ENCODE measurements around the gene CALHM6.

CALHM6 gene

DNA sequence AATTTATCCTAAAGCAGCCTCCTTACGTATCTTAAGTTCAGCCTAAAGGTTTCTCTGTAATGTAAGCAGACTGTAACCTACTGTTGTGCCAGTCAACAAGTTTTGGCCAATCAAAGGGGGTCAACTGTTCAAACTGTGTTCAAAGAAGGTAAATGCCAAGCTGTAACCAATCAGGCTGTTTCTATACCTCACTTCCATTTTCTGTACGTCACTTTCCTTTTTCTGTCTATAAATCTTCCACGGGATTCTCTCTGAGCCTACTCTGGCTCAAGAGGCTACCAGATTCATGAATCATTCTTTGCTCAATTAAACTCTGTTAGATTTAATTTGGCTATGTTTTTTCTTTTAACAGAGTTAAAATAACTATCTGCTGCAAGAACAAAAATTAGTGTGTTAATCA, 5.1 kb upstream of the CALHM6 start:
- H3K9me2 ChIP-seq (replicated peaks; ENCODE audit: insufficient read depth, low read length), result no peaks in the 10 kb centered on the region
- H3K9me3 ChIP-seq (ENCODE audit: insufficient read depth, low read length), result no peaks in the 10 kb centered on the region
- no peak overlapping the region for H3K4me3 ChIP-seq (ENCODE audit: insufficient read depth, low read length, poor library complexity, severe bottlenecking)
- H2AFZ ChIP-seq (ENCODE audit: low read depth, low read length, severe bottlenecking), result no peak overlapping the region
- H3K79me2 ChIP-seq (ENCODE audit: insufficient read depth, low read length), result no peaks in the 10 kb centered on the region
- TF ChIP-seq EZH2phosphoT487 (conservative IDR thresholded peaks at IDR 0.05; ENCODE audit: low read length), result no peak
- TF ChIP-seq, protein P1, sequence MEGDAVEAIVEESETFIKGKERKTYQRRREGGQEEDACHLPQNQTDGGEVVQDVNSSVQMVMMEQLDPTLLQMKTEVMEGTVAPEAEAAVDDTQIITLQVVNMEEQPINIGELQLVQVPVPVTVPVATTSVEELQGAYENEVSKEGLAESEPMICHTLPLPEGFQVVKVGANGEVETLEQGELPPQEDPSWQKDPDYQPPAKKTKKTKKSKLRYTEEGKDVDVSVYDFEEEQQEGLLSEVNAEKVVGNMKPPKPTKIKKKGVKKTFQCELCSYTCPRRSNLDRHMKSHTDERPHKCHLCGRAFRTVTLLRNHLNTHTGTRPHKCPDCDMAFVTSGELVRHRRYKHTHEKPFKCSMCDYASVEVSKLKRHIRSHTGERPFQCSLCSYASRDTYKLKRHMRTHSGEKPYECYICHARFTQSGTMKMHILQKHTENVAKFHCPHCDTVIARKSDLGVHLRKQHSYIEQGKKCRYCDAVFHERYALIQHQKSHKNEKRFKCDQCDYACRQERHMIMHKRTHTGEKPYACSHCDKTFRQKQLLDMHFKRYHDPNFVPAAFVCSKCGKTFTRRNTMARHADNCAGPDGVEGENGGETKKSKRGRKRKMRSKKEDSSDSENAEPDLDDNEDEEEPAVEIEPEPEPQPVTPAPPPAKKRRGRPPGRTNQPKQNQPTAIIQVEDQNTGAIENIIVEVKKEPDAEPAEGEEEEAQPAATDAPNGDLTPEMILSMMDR (IDR thresholded peaks at IDR 0.05; ENCODE audit: insufficient read depth, low read length, poor library complexity, severe bottlenecking), result no peak
- H3K27ac ChIP-seq (ENCODE audit: low read depth, low read length), result no peak overlapping the region
- H4K20me1 ChIP-seq (ENCODE audit: low read depth, low read length), result no peaks in the 10 kb centered on the region
- no peaks in the 10 kb centered on the region for H3K36me3 ChIP-seq (ENCODE audit: low read length)
- no peaks in the 10 kb centered on the region for H3F3A ChIP-seq (ENCODE audit: insufficient read depth)
- H3K4me2 ChIP-seq (ENCODE audit: low read depth, low read length, poor library complexity, severe bottlenecking), result no peak overlapping the region
- H3K9ac ChIP-seq (ENCODE audit: low read length), result no peak overlapping the region
- H3K27me3 ChIP-seq (ENCODE audit: low read length), result no peaks in the 10 kb centered on the region

DNA sequence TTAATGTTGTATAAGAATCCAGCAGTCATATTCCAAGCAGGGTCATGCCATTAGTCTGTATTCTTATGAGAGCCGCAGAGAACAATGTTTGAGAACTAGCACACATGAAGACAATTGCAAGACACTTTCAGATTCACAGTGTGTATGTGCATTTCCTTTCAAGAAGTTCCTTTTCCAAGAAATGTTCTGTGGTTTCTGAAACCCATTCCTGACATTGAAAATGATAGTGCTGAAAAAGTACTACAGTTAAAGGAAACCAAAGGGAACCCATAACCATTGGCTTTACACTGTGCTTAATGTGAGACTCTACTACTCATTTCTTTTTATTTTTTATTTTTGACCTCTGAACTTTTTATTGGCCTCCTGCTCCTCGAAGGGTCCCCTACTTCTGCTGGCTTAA, 4.2 kb upstream of the CALHM6 start:
- no peak overlapping the region for H3K4me3 ChIP-seq (ENCODE audit: insufficient read depth, low read length, poor library complexity, severe bottlenecking)
- TF ChIP-seq EZH2phosphoT487 (conservative IDR thresholded peaks at IDR 0.05; ENCODE audit: low read length), result no peak
- TF ChIP-seq, protein P1 (IDR thresholded peaks at IDR 0.05; ENCODE audit: insufficient read depth, low read length, poor library complexity, severe bottlenecking), result no peak
- H2AFZ ChIP-seq (ENCODE audit: low read depth, low read length, severe bottlenecking), result no peak overlapping the region
- no peak overlapping the region for H3K9ac ChIP-seq (ENCODE audit: low read length)
- no peak overlapping the region for H3K27ac ChIP-seq (ENCODE audit: low read depth, low read length)
- no peaks in the 10 kb centered on the region for H3K27me3 ChIP-seq (ENCODE audit: low read length)
- no peaks in the 10 kb centered on the region for H3F3A ChIP-seq (ENCODE audit: insufficient read depth)
- no peaks in the 10 kb centered on the region for H3K9me3 ChIP-seq (ENCODE audit: insufficient read depth, low read length)
- no peaks in the 10 kb centered on the region for H3K9me2 ChIP-seq (replicated peaks; ENCODE audit: insufficient read depth, low read length)
- no peaks in the 10 kb centered on the region for H4K20me1 ChIP-seq (ENCODE audit: low read depth, low read length)
- H3K36me3 ChIP-seq (ENCODE audit: low read length), result no peaks in the 10 kb centered on the region
- H3K4me2 ChIP-seq (ENCODE audit: low read depth, low read length, poor library complexity, severe bottlenecking), result no peak overlapping the region
- H3K79me2 ChIP-seq (ENCODE audit: insufficient read depth, low read length), result no peaks in the 10 kb centered on the region

DNA sequence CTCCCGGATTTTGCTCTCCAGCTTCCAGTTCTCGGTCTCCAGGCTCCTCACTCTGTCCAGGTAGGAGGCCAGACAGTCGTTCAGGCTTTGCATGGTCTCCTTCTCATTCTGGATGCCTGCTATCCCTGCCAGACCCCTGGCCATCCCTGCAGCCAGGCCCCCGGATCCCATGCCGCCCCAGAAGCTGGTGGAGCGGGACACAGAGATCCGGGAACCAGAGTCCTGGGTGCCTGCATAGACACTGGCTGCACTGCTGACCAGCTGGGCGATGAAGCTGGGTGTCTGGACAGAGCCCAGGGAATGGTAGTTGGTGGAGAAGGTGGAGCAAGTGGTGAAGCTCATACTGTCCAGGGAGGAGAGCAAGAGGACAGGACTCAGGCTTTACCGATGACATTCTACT, 2.9 kb upstream of the CALHM6 start:
- Histone ChIP-seq H2AFZ (ENCODE audit: low read depth, low read length, severe bottlenecking) (no peak overlapping the region), H4K20me1 (ENCODE audit: low read depth, low read length) (no peaks in the 10 kb centered on the region), H3K27ac (ENCODE audit: low read depth, low read length) (no peak overlapping the region), H3K4me2 (ENCODE audit: low read depth, low read length, poor library complexity, severe bottlenecking) (no peak overlapping the region), H3K9me3 (ENCODE audit: insufficient read depth, low read length) (no peaks in the 10 kb centered on the region), H3F3A (ENCODE audit: insufficient read depth) (no peaks in the 10 kb centered on the region), H3K36me3 (ENCODE audit: low read length) (no peaks in the 10 kb centered on the region), H3K79me2 (ENCODE audit: insufficient read depth, low read length) (no peaks in the 10 kb centered on the region), H3K9me2 (replicated peaks; ENCODE audit: insufficient read depth, low read length) (no peaks in the 10 kb centered on the region), H3K4me3 (ENCODE audit: insufficient read depth, low read length, poor library complexity, severe bottlenecking) (no peak overlapping the region), H3K27me3 (ENCODE audit: low read length) (no peaks in the 10 kb centered on the region), H3K9ac (ENCODE audit: low read length) (no peak overlapping the region)
- no peak for TF ChIP-seq EZH2phosphoT487 (conservative IDR thresholded peaks at IDR 0.05; ENCODE audit: low read length)
- TF ChIP-seq, protein P1 (IDR thresholded peaks at IDR 0.05; ENCODE audit: insufficient read depth, low read length, poor library complexity, severe bottlenecking), result no peak
